Stomach smooth muscle (tissue), 2 donors: Measurements from ENCODE around the gene NBPF4.
"Not testable (repeated sequence)": the region's sequence is repeated elsewhere in the genome, so short reads cannot be mapped to it uniquely, and the experiment has no call there.

Experiments
- H3K27ac ChIP-seq: one replicate; pipeline ENCODE4 v1.7.0; 2013; ENCODE audit warnings: mild to moderate bottlenecking, low read length, inconsistent platforms
- H3K27me3 ChIP-seq, 2 donors: one replicate each; pipeline ENCODE4 v1.7.0; 2013; ENCODE audit warnings: low read length in 2 of 2; ENCODE audit not compliant: insufficient read depth in 2 of 2, control insufficient read depth in 1 of 2
- H3K36me3 ChIP-seq, 2 donors: one replicate each; pipeline ENCODE4 v1.7.0; 2013; ENCODE audit warnings: low read length in 2 of 2; ENCODE audit not compliant: control insufficient read depth in 2 of 2, insufficient read depth in 2 of 2
- H3K4me1 ChIP-seq: one replicate; pipeline ENCODE4 v1.7.0; 2013; ENCODE audit warnings: low read length; ENCODE audit not compliant: control insufficient read depth, insufficient read depth
- H3K4me3 ChIP-seq, 2 donors: one replicate each; pipeline ENCODE4 v1.7.0; 2013; ENCODE audit warnings: low read length in 2 of 2
- H3K9ac ChIP-seq, 2 donors: one replicate each; pipeline ENCODE4 v1.7.0; 2013; ENCODE audit warnings: low read length in 2 of 2, mild to moderate bottlenecking in 1 of 2
- H3K9me3 ChIP-seq, 2 donors: one replicate each; pipeline ENCODE4 v1.7.0; 2013; ENCODE audit warnings: low read length in 2 of 2; ENCODE audit not compliant: control insufficient read depth in 2 of 2
- donor health status: healthy.
- donor health status: Pancreatic carcinoma.

NBPF4 gene, protein sequence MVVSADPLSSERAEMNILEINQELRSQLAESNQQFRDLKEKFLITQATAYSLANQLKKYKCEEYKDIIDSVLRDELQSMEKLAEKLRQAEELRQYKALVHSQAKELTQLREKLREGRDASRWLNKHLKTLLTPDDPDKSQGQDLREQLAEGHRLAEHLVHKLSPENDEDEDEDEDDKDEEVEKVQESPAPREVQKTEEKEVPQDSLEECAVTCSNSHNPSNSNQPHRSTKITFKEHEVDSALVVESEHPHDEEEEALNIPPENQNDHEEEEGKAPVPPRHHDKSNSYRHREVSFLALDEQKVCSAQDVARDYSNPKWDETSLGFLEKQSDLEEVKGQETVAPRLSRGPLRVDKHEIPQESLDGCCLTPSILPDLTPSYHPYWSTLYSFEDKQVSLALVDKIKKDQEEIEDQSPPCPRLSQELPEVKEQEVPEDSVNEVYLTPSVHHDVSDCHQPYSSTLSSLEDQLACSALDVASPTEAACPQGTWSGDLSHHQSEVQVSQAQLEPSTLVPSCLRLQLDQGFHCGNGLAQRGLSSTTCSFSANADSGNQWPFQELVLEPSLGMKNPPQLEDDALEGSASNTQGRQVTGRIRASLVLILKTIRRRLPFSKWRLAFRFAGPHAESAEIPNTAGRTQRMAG

DNA sequence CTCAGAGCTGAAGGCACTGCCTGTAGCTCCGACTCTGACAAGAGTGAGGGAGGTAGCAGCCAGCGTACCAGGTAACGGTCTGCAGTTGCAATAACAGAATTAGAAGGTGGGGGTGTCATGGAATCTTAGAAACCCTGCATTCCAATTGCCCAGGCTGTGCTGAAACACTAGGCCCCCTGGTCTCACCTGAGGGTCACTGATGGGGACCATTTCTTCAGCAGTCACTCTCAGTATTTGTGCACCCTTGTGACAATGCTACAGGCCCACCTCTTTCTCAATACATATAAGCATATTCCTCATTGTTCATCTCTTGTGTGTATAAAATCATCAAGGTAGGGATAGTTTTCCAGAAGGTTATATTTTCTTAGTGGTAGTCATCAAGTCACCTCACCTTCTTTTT lies at the start of gene NBPF4:
Gene NBPF4, minus strand, starts transcription at position 101 of the 400 bp plus-strand sequence. CDS start 315 bp downstream, outside the sequence.
- H3K4me3 ChIP-seq, H3K9me3 ChIP-seq, H3K36me3 ChIP-seq, H3K9ac ChIP-seq, H3K27me3 ChIP-seq, H3K27ac ChIP-seq, H3K4me1 ChIP-seq: not testable (repeated sequence)

- H3K4me3 ChIP-seq, H3K4me1 ChIP-seq, H3K9ac ChIP-seq, H3K9me3 ChIP-seq, H3K27ac ChIP-seq, H3K27me3 ChIP-seq, H3K36me3 ChIP-seq: not testable (repeated sequence)
Measured at GRCh38 chr1:108282528-108283257, 38.8 kb upstream of the NBPF4 start.

- H3K9ac ChIP-seq, H3K9me3 ChIP-seq, H3K4me1 ChIP-seq, H3K27me3 ChIP-seq, H3K27ac ChIP-seq, H3K36me3 ChIP-seq, H3K4me3 ChIP-seq: not testable (repeated sequence)
Measured at GRCh38 chr1:108272485-108273327, 28.8 kb upstream of the NBPF4 start.

DNA sequence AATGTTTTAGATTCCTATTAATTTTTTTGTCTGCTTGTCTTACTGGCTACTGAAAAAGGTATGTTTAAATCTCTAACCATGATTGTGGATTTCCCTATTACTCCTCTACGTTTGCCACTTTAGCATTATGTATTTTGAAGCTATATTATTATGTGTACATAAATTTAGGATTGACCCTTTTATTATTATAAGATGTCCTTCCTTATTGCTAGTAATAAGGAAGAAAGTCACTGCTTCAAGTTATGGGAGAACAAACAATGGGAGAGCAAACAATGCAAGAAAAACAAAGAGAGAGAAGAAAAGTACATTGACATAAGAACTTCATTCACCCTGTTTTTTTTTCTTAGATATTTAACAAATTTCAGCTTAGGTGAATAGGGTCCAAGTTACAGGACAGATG lies 23.2 kb upstream of the NBPF4 start:
- H3K4me3 ChIP-seq = not testable (repeated sequence)

DNA sequence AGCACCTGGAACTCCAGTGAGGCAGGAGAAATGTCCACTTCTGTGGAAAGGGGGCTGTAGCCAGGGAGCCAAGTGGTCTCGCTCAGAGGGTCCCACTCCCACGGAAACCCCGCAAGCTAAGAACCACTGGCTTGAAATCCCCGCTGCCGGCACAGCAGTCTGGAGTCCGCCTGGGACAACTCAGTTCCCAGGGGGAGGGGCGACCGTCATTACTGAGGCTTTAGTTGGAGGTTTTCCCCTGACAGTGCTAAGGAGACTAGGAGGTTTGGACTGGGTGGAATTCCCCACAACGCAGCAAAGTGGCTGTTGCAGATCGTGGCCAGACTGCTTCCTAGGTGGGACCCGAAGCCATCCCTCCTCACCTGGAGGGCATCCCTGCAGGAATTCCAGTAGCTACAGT lies 18.1 kb upstream of the NBPF4 start:
- H3K27me3 ChIP-seq, H3K36me3 ChIP-seq, H3K27ac ChIP-seq, H3K9me3 ChIP-seq, H3K4me1 ChIP-seq, H3K4me3 ChIP-seq, H3K9ac ChIP-seq: not testable (repeated sequence)

More for the DNA sequence above, 23.2 kb upstream of the NBPF4 start:
- H3K27me3 ChIP-seq, H3K27ac ChIP-seq, H3K9me3 ChIP-seq, H3K4me1 ChIP-seq, H3K9ac ChIP-seq, H3K36me3 ChIP-seq: not testable (repeated sequence)

DNA sequence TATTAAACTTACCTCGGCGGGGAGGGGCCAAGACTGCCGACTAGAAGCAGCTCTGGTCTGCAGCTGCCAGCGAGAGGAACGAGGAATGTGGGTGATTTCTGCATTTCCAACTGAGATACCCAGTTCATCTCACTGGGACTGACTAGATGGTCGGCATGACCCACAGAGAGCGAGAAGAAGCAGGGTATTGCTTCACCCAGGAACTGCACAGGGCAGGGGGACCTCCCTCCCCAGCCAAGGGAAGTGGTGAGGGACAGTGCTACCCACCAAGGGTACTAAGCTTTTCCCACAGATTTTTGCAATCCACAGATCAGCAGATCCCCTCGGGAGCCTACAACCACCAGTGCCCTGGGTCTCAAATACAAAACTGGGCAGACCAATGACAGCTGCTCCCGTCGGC lies 17.6 kb upstream of the NBPF4 start:
- H3K27me3 ChIP-seq, H3K9me3 ChIP-seq, H3K4me3 ChIP-seq, H3K4me1 ChIP-seq, H3K27ac ChIP-seq, H3K9ac ChIP-seq, H3K36me3 ChIP-seq: not testable (repeated sequence)

DNA sequence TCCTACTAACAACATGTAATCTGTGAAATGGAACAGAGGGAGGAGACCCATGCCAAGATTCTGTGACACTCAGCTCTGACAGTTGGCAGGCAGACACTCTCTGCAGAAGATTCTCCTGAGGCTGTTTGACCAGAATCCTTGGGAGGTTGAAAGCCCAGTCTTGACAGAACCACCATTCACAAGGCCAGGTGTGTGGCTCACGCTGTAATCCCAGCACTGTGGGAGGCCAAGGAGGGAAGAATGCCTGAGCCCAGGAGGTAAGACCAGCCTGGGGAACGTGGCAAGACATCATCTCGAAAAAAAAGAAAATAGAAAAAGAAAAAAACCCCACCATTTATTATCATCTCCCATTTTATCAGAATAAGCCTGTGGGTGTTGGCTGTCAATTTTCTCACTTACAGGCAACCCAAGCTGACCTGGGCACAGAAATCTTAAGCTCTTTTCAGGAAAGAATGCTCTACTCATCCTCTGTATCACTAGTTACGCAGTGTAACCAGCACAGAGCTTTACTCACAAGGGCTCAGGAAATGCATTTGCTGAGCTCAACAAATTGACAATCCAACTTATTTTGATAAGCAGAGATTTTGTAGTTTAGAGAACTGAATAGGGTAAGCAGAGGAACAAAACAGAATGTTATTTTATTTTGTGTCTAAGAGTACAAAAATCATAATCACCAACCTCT lies 16.8 kb upstream of the NBPF4 start:
- H3K9ac ChIP-seq, H3K9me3 ChIP-seq, H3K36me3 ChIP-seq, H3K27me3 ChIP-seq, H3K4me1 ChIP-seq, H3K4me3 ChIP-seq, H3K27ac ChIP-seq: not testable (repeated sequence)

DNA sequence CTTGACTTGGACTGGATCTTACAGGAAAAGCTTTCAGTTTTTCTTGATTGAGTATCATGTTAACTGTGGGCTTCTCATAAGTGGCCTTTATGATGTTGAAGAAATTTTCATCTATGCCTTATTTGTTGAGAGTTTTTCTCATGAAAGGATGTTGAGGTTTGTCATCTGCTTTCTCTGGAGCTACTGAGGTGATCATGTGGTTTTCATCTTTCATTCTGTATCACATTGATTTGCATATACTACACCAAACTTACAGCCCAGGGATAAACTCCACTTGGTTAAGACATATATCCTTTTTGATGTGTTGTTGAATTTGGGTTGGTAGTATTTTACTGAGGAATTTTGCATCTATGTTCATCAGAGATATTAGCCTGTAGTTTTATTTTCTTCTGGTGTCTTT lies 11.6 kb upstream of the NBPF4 start:
- not testable (repeated sequence) for H3K9me3 ChIP-seq, H3K36me3 ChIP-seq, H3K27me3 ChIP-seq, H3K4me3 ChIP-seq, H3K9ac ChIP-seq, H3K27ac ChIP-seq, H3K4me1 ChIP-seq

GRCh38 chr1:108239426-108239825 lies 4.5 kb downstream of the NBPF4 start:
- not testable (repeated sequence) for H3K36me3 ChIP-seq

GRCh38 chr1:108235308-108235707 lies 8.6 kb downstream of the NBPF4 start:
- not testable (repeated sequence) for H3K27me3 ChIP-seq, H3K27ac ChIP-seq, H3K9me3 ChIP-seq, H3K4me3 ChIP-seq, H3K36me3 ChIP-seq, H3K9ac ChIP-seq, H3K4me1 ChIP-seq

More at GRCh38 chr1:108239426-108239825, 4.5 kb downstream of the NBPF4 start:
- H3K27me3 ChIP-seq, H3K4me3 ChIP-seq, H3K9ac ChIP-seq, H3K9me3 ChIP-seq, H3K27ac ChIP-seq, H3K4me1 ChIP-seq: not testable (repeated sequence)
